HEK293 (cell line): Measurements from ENCODE around the gene NECAP2.

Experiments used
- CTCF ChIA-PET: fragments of 350-600 bp; formaldehyde crosslinking; extraction: SDS; loops from one replicate; lab custom pipeline; 2021; ENCODE audit warnings: antibody characterized with exemption; lab: Yijun Ruan, JAX
- POLR2A ChIA-PET: fragments of 300-600 bp; formaldehyde crosslinking; extraction: SDS; loops from one replicate; lab custom pipeline; 2020; ENCODE audit warnings: antibody characterized with exemption, inconsistent platforms; lab: Yijun Ruan, JAX
- H3K27ac ChIP-seq: fragments of 200-500 bp; sonication (Bioruptor generic); 2 replicates; pipeline ENCODE4 v1.5.1; 2014; ENCODE audit warnings: low read depth, low read length, control low read depth, inconsistent platforms; ENCODE audit errors: extremely low read depth
- H3K36me3 ChIP-seq, 2 experiments: fragments of 200-500 bp in 1 of 2; sonication (Bioruptor generic) in 1 of 2; 1 replicate in 1 of 2; 2 replicates in 1 of 2; pipeline ENCODE4 v1.5.1; 2014 to 2017; ENCODE audit warnings: inconsistent platforms in 2 of 2, low read length in 2 of 2; ENCODE audit not compliant: control insufficient read depth in 2 of 2, insufficient read depth in 1 of 2
- H3K4me1 ChIP-seq: fragments of 200-500 bp; sonication (Bioruptor generic); 2 replicates; pipeline ENCODE4 v1.5.1; 2014; ENCODE audit warnings: mild to moderate bottlenecking, low read length, inconsistent platforms; ENCODE audit not compliant: control insufficient read depth, insufficient read depth
- H3K4me3 ChIP-seq: 2 replicates; pipeline ENCODE4 v1.5.1; 2011; ENCODE audit warnings: low read depth, mild to moderate bottlenecking, control low read depth, low read length, moderate library complexity
- H3K9me3 ChIP-seq: fragments of 200-500 bp; sonication (Bioruptor generic); 2 replicates; pipeline ENCODE4 v1.5.1; 2014; ENCODE audit warnings: low read depth, low read length, inconsistent platforms; ENCODE audit not compliant: control insufficient read depth, insufficient read depth
- AEBP2 ChIP-seq: fragments of 450-650 bp; formaldehyde crosslinking; IDR thresholded peaks from 2 replicates; pipeline ENCODE4 v1.5.1; 2016; ENCODE audit warnings: missing biosample characterization, missing genetic modification characterization, borderline replicate concordance
- GFI1B ChIP-seq: fragments of 450-650 bp; formaldehyde crosslinking; IDR thresholded peaks from 2 replicates; pipeline ENCODE4 v1.5.1; 2016; ENCODE audit warnings: missing biosample characterization, missing genetic modification characterization
- HIC1 ChIP-seq: fragments of 450-650 bp; formaldehyde crosslinking; IDR thresholded peaks from 2 replicates; pipeline ENCODE4 v1.5.1; 2016; ENCODE audit warnings: missing biosample characterization, missing genetic modification characterization
- SETDB1 ChIP-seq: IDR thresholded peaks from one replicate; pipeline ENCODE4 v1.6.1; 2017; ENCODE audit warnings: mild to moderate bottlenecking, low read length, moderate library complexity, mixed read lengths; ENCODE audit not compliant: insufficient read length
- SP7 ChIP-seq: fragments of 450-650 bp; formaldehyde crosslinking; IDR thresholded peaks from 2 replicates; pipeline ENCODE4 v1.5.1; 2016; ENCODE audit warnings: missing biosample characterization, missing genetic modification characterization
- YY1 ChIP-seq: fragments of 450-650 bp; formaldehyde crosslinking; IDR thresholded peaks from 2 replicates; pipeline ENCODE4 v1.5.1; 2018; ENCODE audit warnings: missing biosample characterization, missing genetic modification characterization
- ZBTB17 ChIP-seq: fragments of 450-650 bp; formaldehyde crosslinking; IDR thresholded peaks from 2 replicates; pipeline ENCODE4 v1.5.1; 2016; ENCODE audit warnings: missing biosample characterization, missing genetic modification characterization
- ZBTB48 ChIP-seq: fragments of 450-650 bp; formaldehyde crosslinking; IDR thresholded peaks from 2 replicates; pipeline ENCODE4 v1.5.1; 2016; ENCODE audit warnings: missing biosample characterization, missing genetic modification characterization
- ZIC2 ChIP-seq: fragments of 450-650 bp; formaldehyde crosslinking; IDR thresholded peaks from 2 replicates; pipeline ENCODE4 v1.5.1; 2016; ENCODE audit warnings: missing biosample characterization, missing genetic modification characterization
- ZNF157 ChIP-seq: fragments of 450-650 bp; formaldehyde crosslinking; IDR thresholded peaks from 2 replicates; pipeline ENCODE4 v1.5.1; 2016; ENCODE audit warnings: missing biosample characterization, missing genetic modification characterization
- ZNF18 ChIP-seq: fragments of 450-650 bp; formaldehyde crosslinking; IDR thresholded peaks from 2 replicates; pipeline ENCODE4 v1.5.1; 2016; ENCODE audit warnings: missing biosample characterization, missing genetic modification characterization
- ZNF548 ChIP-seq: fragments of 450-650 bp; formaldehyde crosslinking; IDR thresholded peaks from 2 replicates; pipeline ENCODE4 v1.5.1; 2016; ENCODE audit warnings: missing biosample characterization, missing genetic modification characterization
- ZNF626 ChIP-seq: fragments of 450-650 bp; sonication (Bioruptor Pico); formaldehyde crosslinking; IDR thresholded peaks from 2 replicates; pipeline ENCODE4 v1.5.1; 2018; ENCODE audit warnings: missing biosample characterization, missing genetic modification characterization, inconsistent platforms
- ZNF830 ChIP-seq: fragments of 450-650 bp; IDR thresholded peaks from 2 replicates; pipeline ENCODE4 v1.5.0; 2018; ENCODE audit warnings: missing biosample characterization, missing genetic modification characterization, low read depth, mild to moderate bottlenecking, moderate library complexity
- TF ChIP-seq, protein P1 (sequence below): fragments of 450-650 bp; formaldehyde crosslinking; conservative IDR thresholded peaks from 2 replicates; pipeline ENCODE4 v1.5.1; 2016; ENCODE audit warnings: low read depth, missing biosample characterization, missing genetic modification characterization

NECAP2 gene

DNA sequence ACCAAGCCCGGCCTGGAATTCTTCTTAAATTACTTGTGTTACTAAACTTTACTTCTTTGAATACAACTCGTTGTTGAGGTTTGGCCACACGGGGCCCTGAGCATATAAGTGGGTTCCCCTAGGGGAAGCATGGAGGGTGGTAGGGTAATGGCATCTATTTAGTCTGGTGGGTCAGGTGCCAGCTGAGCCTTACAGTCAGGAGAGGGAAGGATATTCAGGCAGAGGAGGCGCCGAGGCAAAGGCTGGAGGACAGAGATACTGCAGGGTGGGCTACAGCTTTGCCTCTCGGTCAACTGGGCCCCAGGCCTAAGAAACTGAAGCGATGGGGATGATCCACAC is 424 bp upstream of the NECAP2 start:
- CTCF ChIA-PET, result interaction anchor here (0.5 to 2.4 kb wide), 17 partner anchors 9 to 358 kb away, joined by 3 to 14 read pairs (median 4); no protein-coding TSS in a partner anchor
- H3K36me3 ChIP-seq, result peaks cover 0 to 32% of the 10 kb centered on the region in 2 experiments; a peak in 2 of 3 replicates
- TF ChIP-seq AEBP2 (tag by site-specific recombination) (no peak), SETDB1 (no peak), ZIC2 (tag by site-specific recombination) (peak; percentile 30; the same call in 1 of the 2 replicates), HIC1 (0 out of 2 replicates have a peak, but pooled peaks have one; percentile 26), ZNF548 (tag by site-specific recombination) (peak; percentile 88)
- no peaks in the 10 kb centered on the region for H3K4me1 ChIP-seq
- peak overlapping the region; percentile 46; the same call in 1 of the 2 replicates for H3K27ac ChIP-seq
- no peaks in the 10 kb centered on the region for H3K9me3 ChIP-seq
- POLR2A ChIA-PET, result interaction anchor here (0.7 to 2.0 kb wide), 10 partner anchors 9 to 162 kb away, joined by 3 to 8 read pairs (median 3); partner anchors contain the start of gene SZRD1
- H3K4me3 ChIP-seq, result no peak overlapping the region

DNA sequence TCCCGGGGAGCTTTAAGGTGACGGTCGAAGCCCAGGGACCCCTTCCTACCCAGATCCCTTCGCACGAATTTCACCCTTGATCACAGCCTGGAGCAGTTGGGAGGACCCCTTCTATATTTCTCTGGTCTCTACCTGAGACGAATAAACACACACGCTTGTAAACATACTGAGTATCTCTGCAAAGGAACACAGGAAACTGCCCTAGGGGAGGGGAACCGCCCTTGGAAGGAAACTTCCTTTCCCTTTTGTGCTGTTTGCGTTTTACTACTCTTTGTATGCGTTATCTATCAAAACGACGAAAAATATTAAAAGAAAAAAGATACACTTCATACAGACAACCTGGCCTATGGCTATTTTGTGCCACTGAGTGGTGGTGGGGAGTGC is 750 bp downstream of the NECAP2 start:
- peak overlapping the region; percentile 54; the same call in 1 of the 2 replicates for H3K27ac ChIP-seq
- H3K9me3 ChIP-seq, result no peaks in the 10 kb centered on the region
- peaks cover 0 to 44% of the 10 kb centered on the region in 2 experiments; a peak in 2 of 3 replicates for H3K36me3 ChIP-seq
- POLR2A ChIA-PET, result interaction anchor here (0.5 to 2.0 kb wide), 5 partner anchors 16 to 203 kb away, joined by 3 to 8 read pairs (median 5); partner anchors contain the start of gene SZRD1
- TF ChIP-seq ZBTB48 (tag by site-specific recombination), result 0 out of 2 replicates have a peak, but pooled peaks have one; percentile 18
- no peak for TF ChIP-seq ZNF830 (tag by site-specific recombination)
- peak overlapping the region; percentile 89 for H3K4me3 ChIP-seq
- CTCF ChIA-PET, result interaction anchor here (1.6 to 2.4 kb wide), 2 partner anchors 9 to 180 kb away, joined by 8 to 14 read pairs; no protein-coding TSS in a partner anchor
- no peaks in the 10 kb centered on the region for H3K4me1 ChIP-seq

DNA sequence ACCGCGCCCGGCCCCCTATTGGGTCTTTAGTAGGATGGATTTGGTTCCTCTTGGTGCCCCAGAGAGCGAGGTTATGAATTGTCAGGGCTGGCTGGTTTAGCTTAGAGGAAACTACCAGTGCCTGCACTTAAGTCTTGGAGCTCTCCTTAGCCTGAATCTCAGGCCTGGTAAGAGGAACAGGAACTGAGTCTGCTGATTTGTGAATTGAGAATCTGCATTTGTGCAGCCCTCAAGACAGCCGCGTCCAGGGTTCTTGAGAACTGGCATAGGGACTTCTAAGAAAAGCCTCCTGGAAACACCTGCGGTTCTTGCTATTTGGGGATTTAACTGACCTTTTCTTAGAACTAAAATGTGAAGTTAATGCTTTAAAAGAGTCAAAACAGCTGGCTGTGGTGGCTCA is 1.7 kb downstream of the NECAP2 start:
- H3K9me3 ChIP-seq, result no peaks in the 10 kb centered on the region
- no peak overlapping the region for H3K27ac ChIP-seq
- POLR2A ChIA-PET, result no interaction called here
- H3K4me1 ChIP-seq, result no peaks in the 10 kb centered on the region
- CTCF ChIA-PET, result no interaction called here
- no peak for TF ChIP-seq SP7 (tag by site-specific recombination)
- TF ChIP-seq YY1 (tag by site-specific recombination), result no peak
- TF ChIP-seq ZBTB17 (tag by site-specific recombination), result no peak
- TF ChIP-seq, protein P1, sequence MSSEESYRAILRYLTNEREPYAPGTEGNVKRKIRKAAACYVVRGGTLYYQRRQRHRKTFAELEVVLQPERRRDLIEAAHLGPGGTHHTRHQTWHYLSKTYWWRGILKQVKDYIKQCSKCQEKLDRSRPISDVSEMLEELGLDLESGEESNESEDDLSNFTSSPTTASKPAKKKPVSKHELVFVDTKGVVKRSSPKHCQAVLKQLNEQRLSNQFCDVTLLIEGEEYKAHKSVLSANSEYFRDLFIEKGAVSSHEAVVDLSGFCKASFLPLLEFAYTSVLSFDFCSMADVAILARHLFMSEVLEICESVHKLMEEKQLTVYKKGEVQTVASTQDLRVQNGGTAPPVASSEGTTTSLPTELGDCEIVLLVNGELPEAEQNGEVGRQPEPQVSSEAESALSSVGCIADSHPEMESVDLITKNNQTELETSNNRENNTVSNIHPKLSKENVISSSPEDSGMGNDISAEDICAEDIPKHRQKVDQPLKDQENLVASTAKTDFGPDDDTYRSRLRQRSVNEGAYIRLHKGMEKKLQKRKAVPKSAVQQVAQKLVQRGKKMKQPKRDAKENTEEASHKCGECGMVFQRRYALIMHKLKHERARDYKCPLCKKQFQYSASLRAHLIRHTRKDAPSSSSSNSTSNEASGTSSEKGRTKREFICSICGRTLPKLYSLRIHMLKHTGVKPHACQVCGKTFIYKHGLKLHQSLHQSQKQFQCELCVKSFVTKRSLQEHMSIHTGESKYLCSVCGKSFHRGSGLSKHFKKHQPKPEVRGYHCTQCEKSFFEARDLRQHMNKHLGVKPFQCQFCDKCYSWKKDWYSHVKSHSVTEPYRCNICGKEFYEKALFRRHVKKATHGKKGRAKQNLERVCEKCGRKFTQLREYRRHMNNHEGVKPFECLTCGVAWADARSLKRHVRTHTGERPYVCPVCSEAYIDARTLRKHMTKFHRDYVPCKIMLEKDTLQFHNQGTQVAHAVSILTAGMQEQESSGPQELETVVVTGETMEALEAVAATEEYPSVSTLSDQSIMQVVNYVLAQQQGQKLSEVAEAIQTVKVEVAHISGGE (tag by site-specific recombination), result no peak
- TF ChIP-seq GFI1B (tag by site-specific recombination), result no peak
- TF ChIP-seq ZNF18 (tag by site-specific recombination), result no peak
- no peak for TF ChIP-seq ZNF157 (tag by site-specific recombination)
- TF ChIP-seq ZNF626 (tag by site-specific recombination), result no peak
- no peak overlapping the region for H3K4me3 ChIP-seq
- H3K36me3 ChIP-seq, result peaks cover 0 to 51% of the 10 kb centered on the region in 2 experiments; a peak in 2 of 3 replicates
